Renal pelvis (tissue), 4 donors: Measurements from ENCODE around the gene LONP1. TPM values are rescaled to one million over a fixed set of nuclear protein-coding genes. Genes with fewer than 3 reads are reported as not detected.
"Not testable (repeated sequence)": the region's sequence is repeated elsewhere in the genome, so short reads cannot be mapped to it uniquely, and the experiment has no call there.

ENCODE experiments used
- DNase-seq: peaks from one replicate; pipeline ENCODE4 v3.0.0-alpha.2; 2013
- polyA plus RNA-seq, 3 donors: library from polyadenylated mRNA; unstranded; fragments of 120-200 nt; gene quantifications; one replicate each; pipeline ENCODE4 v1.2.1, GENCODE V29; 2013; ENCODE audit not compliant: insufficient read length in 3 of 3

Gene LONP1
- polyA plus RNA-seq, 3 donors, result 65.4 to 79.2 (median 67.8) TPM

DNA sequence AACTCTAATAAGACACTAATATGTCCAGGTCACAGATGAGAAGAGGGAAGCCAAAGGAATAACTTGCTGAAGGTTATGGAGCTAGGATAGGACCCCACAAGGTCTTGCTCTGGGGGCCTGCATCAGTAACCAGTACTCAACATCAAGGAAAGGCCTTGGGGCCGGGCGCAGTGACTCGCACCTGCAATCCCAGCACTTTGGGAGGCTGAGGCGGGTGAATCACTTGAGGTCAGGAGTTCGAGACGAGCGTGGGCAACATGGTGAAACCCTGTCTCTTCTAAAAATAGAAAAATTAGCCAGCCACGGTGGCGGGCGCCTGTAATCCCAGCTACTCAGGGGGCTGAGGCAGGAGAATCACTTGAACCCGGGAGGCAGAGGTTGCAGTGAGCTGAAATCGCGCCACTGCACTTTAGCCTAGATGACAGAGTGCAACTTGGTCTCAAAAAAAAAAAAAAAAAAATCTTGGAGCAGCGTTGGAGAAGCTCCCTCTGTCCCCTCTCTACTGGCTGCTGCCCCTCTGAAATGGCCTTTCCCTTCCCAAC is 1.8 kb downstream of the LONP1 start:
- no peak for DNase-seq

- DNase-seq, result no peak
Measured at GRCh38 chr19:5717215-5717935, 2.6 kb downstream of the LONP1 start.

- DNase-seq, result no peak
Measured at GRCh38 chr19:5714816-5715215, 5.1 kb downstream of the LONP1 start.

DNA sequence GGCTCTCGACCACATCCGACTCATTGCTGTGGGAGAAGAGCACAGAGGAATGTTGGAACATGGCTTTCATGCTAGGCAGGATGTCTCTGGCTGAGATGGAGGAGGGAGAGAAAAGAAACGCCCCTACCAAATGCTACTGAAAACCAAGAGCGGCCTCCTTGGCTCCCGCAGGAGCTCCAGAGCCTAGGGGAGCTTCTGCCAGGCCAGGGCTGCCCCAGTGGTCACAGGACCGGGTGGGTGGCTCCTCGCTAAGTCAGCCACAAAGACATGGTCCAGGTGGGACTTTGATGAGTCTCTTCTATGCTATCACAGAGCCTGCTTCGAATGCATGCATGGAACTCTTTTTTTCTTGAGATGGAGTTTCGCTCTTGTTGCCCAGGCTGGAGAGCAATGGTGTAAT is 6.7 kb downstream of the LONP1 start:
- DNase-seq, result no peak

GRCh38 chr19:5711713-5712161 is 8.2 kb downstream of the LONP1 start:
- no peak for DNase-seq

- DNase-seq, result no peak
Measured at GRCh38 chr19:5711025-5711424, 8.9 kb downstream of the LONP1 start.

GRCh38 chr19:5707576-5708575 is 12.1 kb downstream of the LONP1 start:
- DNase-seq, result no peak

DNA sequence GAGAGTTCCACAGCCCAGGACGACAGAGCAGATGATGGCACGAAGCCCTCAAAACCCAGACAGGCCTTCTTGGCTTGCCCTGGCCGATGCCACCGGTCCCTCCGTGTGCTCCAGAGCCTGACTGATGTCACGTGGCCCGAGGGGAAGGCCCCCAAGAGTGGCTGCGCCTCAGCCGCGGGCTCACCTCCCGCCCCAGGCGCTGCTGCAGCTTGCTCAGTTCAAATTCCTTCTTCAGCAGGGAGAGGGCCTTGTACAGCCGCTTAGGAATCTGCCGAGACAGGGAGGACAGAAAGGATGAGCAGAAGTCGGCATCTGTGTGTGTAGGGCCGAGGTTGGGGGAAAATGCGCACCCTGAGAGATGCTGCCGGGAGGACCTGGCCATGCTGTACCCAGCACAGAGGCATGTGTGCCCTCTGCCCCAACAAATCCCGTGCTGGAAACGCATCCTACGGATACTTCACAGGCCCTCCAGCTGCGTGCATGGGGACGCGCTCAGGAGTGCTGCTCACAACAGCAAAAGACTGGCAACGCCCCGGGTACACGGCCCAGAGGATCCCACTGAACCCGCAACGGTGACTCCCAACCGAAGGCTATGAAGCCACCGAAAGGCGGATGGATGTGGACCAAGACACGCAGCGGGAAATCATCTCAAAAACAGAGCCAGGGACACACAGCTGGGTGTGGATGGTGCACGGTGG is 12.9 kb downstream of the LONP1 start:
- DNase-seq, result no peak

DNA sequence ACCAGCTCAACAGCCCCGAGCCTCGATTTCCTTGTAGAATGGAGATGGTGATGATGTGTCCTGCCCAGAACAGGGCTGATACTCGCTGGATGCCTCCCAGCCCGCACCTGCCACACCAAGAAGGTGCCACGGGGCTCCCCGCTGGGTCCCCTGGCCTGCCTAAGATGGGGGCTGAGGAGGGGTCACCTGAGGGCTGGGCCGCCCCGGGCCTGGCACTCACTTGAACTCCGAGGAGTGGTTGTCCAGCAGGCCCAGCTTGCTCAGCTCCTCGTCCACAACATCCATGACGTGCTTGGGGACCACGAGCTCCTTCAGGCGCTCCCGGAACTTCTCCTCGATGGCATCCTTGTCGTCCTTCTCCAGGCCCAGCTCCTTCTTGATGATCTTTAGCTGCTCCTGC is 14.4 kb downstream of the LONP1 start:
- DNase-seq, result no peak

DNA sequence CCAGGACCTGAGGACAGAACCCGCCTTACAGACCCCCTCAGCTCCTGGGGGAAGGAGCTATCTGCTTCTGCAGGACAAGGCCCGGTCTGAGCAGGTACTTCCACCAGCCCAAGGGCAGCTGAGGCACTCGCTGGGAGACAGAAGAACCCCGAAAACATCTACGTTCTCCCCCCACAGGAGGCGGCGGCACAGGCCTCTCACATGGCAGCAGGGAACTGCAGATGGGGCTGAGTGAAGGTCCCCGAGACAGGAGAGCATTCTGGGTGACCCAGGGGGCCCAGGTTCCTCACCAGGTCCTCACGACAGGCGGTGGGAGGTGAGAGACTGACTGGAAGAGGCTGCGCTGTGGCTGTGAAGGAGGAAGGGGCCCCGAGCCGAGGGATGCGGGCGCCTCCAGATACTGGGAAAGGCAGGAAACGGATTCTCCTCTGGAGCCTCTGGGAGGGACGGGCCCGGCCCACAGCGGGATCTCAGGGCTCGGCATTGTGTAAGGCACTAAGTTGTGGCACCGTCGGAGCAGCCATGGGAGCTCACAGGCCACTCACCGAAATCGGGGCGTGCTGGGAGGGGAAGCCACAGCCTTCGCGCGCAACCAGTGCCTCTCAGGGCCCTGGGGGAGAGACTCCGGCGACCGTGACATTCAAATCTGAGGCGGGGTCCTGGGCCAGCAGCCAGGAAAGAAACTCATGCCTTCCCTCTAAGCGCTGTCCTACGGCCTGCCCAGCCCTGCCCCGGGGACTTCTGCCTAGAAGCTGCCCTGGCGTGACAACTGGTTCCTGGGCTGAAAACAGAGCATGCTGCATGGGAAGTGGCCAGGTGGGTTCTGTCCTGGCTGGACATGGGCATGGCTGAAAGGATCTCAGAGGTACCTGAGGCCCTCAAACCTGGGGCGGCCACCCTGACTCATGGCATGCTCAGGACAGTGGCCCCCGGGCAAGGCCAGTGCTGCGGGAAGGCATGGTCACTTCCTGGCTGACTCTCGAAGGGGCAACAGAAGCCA is 15.8 kb downstream of the LONP1 start:
- no peak for DNase-seq

- not testable (repeated sequence) for DNase-seq
Measured at GRCh38 chr19:5702053-5702410, 17.9 kb downstream of the LONP1 start.

DNA sequence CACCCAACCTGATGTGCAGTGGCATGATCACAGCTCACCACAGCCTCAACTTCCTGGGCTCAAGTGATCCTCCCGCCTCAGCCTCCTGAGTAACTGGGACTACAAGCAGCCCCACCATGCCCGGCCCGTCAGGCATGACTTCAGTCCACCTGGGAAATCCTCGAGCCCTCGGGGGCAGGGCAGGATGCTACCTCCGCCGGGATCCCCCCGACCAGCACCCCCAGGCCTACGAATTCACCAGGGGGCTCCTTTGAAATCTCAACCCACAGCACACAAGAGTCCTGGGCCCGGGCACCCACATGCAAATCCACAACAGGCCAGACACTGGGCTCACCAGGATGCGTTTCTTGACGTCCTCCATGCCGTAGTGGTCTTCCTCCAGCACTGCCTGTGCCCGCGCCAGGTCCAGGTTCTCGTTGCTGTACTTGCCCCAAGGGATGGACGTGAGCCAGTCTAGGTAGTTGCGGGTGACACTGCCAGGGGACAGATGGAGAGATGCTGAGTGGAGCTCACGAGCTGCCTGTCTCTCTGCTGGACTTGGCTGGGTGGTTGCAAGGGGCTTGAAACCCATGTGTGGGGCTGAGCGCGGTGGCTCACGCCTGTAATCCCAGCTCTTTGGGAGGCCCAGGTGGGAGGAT is 19.4 kb downstream of the LONP1 start:
- DNase-seq, result no peak

- no peak for DNase-seq
Measured at GRCh38 chr19:5698635-5699422, 21.1 kb downstream of the LONP1 start.

DNA sequence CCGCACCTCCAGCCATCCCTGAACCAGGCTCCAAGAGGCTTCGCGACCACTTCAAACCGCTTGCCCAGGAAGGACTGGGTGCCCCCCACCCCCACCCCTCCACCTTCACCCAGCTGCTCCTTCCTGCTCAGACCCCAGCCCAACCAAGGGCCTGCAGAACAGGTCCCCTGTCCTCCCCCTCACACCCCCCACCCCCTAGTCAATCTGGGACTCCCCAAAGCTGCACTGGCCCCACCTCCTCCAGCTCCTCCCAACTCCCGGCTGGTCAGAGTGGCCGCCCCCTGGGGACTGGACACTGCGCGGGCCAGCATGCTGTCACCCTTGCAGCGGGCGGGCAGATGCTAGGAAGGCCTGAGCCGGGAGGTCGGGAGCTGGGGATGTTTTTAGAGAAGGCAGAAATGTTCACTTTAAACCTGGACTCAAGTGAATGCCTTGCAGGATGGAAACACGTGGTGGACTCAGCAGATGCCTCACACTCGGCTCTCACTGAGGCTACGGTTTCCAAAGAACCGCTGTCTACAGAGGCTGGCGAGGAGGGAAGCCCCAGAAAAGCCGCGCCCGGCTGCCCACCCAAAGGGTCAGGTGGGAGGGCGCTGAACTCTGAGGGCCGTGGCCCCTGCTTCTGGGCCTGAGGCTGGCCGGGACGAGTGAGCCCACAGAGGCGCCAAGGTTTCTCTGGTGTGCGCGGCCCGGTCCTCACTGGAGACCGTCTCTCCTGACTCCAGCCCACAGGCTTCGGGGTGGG is 21.9 kb downstream of the LONP1 start:
- no peak for DNase-seq

DNA sequence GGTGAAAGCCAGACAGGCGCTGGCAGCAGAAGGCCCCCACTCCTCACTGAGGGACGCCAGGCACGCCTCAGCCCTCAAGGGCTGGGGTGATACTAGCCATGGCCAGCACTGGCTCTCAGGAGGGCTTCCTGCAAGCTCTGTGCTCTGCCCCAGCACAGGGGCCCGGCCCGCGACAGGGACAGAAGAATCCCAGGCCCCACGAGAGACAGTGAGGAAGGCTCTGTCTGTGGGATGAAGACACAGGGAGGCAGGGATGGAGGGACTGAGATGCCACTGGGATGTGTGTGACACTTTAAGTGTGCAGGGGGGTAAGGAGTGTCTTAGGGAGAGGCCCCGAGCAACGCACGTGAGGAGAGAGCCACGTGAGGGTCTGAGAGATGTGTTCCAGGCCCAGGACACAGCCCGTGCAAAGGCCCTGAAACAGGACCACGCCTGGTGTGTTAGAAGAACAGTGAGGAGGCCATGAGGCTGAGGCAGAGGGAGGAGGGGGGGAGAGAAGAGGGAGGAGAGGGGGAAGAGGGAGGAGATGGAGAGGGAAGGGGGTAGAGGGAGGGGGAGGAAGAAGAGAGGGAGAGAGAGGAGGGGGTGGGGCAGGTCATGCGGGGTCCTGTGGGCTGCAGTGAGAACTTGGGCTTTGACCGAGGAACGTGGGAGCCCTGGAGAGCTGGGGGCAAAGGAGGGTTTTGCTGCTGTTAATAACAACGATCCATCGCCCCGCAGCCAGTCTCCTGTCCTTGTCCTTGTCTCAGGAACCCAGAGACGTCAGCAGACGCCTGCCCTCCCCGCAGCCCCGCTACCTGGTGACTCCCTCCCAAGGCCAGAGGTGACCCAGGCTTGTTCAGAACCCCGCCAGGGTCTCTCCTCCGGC is 22.7 kb downstream of the LONP1 start:
- DNase-seq, result no peak

- DNase-seq, result no peak
Measured at GRCh38 chr19:5696196-5697021, 23.5 kb downstream of the LONP1 start.
